Stomach (tissue), 9 donors: ENCODE results near the gene DNAJC15. TPM values are rescaled to one million over a fixed set of nuclear protein-coding genes. Genes with fewer than 3 reads are reported as not detected.
"Not testable (repeated sequence)": the region's sequence is repeated elsewhere in the genome, so short reads cannot be mapped to it uniquely, and the experiment has no call there.

ENCODE experiments used
- DNase-seq, 2 donors: peaks; one replicate each; pipeline versions ENCODE4 v3.0.0 to v3.0.0-alpha.2; 2013 to 2019
- H3K27ac ChIP-seq, 5 donors: fragments of 200-600 bp in 4 of 5; sonication (generic) in 4 of 5; one replicate each; pipeline ENCODE4 v1.5.1; 2013 to 2019; ENCODE audit warnings: mild to moderate bottlenecking in 1 of 5, moderate library complexity in 1 of 5
- H3K27me3 ChIP-seq, 3 donors: fragments of 200-600 bp; sonication (generic); one replicate each; pipeline ENCODE4 v1.5.1; 2017 to 2019; ENCODE audit warnings: mixed run types in 1 of 3
- H3K36me3 ChIP-seq, 4 donors: fragments of 200-600 bp; sonication (generic); 1 replicate in 3 of 4; 2 replicates in 1 of 4; pipeline ENCODE4 v1.5.1; 2016 to 2019
- H3K4me1 ChIP-seq, 4 donors: fragments of 200-600 bp; sonication (generic); one replicate each; pipeline ENCODE4 v1.5.1; 2016 to 2019
- H3K4me3 ChIP-seq, 4 donors: fragments of 200-600 bp; sonication (generic) in 3 of 4; one replicate each; pipeline ENCODE4 v1.5.1; 2016 to 2019; ENCODE audit warnings: mild to moderate bottlenecking in 1 of 4
- H3K9me3 ChIP-seq, 4 donors: fragments of 200-600 bp; sonication (generic); one replicate each; pipeline ENCODE4 v1.5.1; 2016 to 2019
- CTCF ChIP-seq, 7 experiments: fragments of 450-650 bp in 4 of 7; fragments of 200-600 bp in 3 of 7; sonication (generic) in 3 of 7; IDR thresholded peaks; one replicate each; pipeline ENCODE4 v1.5.1; 2016 to 2019; ENCODE audit warnings: antibody characterized with exemption in 7 of 7, control low read depth in 2 of 7, mild to moderate bottlenecking in 1 of 7
- EP300 ChIP-seq: sonication (generic); formaldehyde crosslinking; IDR thresholded peaks from one replicate; pipeline ENCODE4 v1.6.1; 2017; ENCODE audit warnings: antibody characterized with exemption
- POLR2A ChIP-seq, 4 donors: fragments of 450-650 bp; IDR thresholded peaks; one replicate each; pipeline ENCODE4 v1.6.1; 2016; ENCODE audit warnings: antibody characterized with exemption in 4 of 4, control low read depth in 2 of 4, mild to moderate bottlenecking in 1 of 4, moderate library complexity in 1 of 4
- POLR2AphosphoS5 ChIP-seq, 3 donors: sonication (generic); formaldehyde crosslinking; IDR thresholded peaks; one replicate each; pipeline ENCODE4 v1.6.1; 2016; ENCODE audit warnings: antibody characterized with exemption in 3 of 3
- whole genome bisulfite sequencing, 5 donors: extraction: QIAGEN DNeasy Blood & Tissue Kit in 3 of 5; methylation state at CpG; one replicate each; pipeline versions ENCODE4 v1.1.5 to v1.1.7; 2013 to 2018; 5-methylcytosine and 5-hydroxymethylcytosine counted together
- intact Hi-C: fragments of 100-400 bp; cut with DNase I; formaldehyde crosslinking; loops from one replicate; pipeline ENCODE4 v1.15.1; 2023; ENCODE audit warnings: low total_unique reads
- polyA plus RNA-seq, 3 donors: library from polyadenylated mRNA; stranded (reverse); fragments of 200-250 nt; gene quantifications; one replicate each; pipeline ENCODE4 v1.2.3, GENCODE V29; 2013
- total RNA-seq, 5 donors: library from RNA; depleted of rRNA; stranded (reverse); fragments of >200 nt; gene quantifications; one replicate each; pipeline versions ENCODE4 v1.1.0 to v1.2.3, GENCODE V29; 2014 to 2016
- donor health status: healthy with polysubstance abuse.
- donor health status: Bipolar disorder and iron deficiency.
- donor health status: healthy.

DNAJC15 gene
- total and polyA plus RNA-seq, 8 donors = 4.5 to 19.3 (median 10.7) TPM

- 38 to 65% (median 46%) methylated on average over 3 of the region's 3 CpGs for WGBS, 5 donors
Measured at GRCh38 chr13:43074824-43075510, 51.6 kb downstream of the DNAJC15 start.

DNA sequence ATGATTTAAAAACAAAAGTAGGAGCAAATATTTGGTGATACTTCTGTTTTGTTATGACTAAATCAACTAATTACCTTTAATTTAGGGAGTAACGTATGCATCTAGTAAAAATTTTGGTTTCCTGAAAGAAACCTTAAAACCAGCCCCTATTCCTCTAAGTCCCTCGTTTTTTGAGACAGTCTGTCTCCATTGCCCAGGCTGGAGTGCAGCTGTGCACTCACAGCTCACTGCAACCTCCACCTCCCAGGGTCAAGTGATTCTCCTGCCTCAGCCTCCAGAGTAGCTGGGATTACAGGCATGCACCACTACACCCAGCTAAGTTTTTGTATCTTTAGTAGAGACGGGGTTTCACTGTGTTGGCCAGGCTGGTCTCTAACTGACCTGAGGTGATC, 52.1 kb downstream of the DNAJC15 start:
- peaks cover 0 to 39% (median 15%) of the 10 kb centered on the region in 4 donors for H3K4me1 ChIP-seq
- H3K9me3 ChIP-seq, H3K4me3 ChIP-seq, H3K27ac ChIP-seq, H3K27me3 ChIP-seq, intact Hi-C loops, H3K36me3 ChIP-seq, DNase-seq: not testable (repeated sequence)
- 69 to 82% (median 77%) methylated on average over 3 of the region's 3 CpGs for WGBS, 5 donors

More at GRCh38 chr13:43074824-43075510, 51.6 kb downstream of the DNAJC15 start:
- no peak for TF ChIP-seq CTCF (IDR thresholded peaks at IDR 0.05)
- TF ChIP-seq POLR2A (IDR thresholded peaks at IDR 0.05) = no peak
- H3K9me3 ChIP-seq = no peaks in the 10 kb centered on the region
- H3K4me3 ChIP-seq = no peak overlapping the region
- no peaks in the 10 kb centered on the region for H3K27me3 ChIP-seq
- intact Hi-C loops = no loop called here
- no peak for DNase-seq
- peaks cover 0 to 39% (median 15%) of the 10 kb centered on the region in 4 donors for H3K4me1 ChIP-seq
- peaks cover 0 to 5% (median under 1%) of the 10 kb centered on the region in 4 donors for H3K36me3 ChIP-seq
- no peak overlapping the region for H3K27ac ChIP-seq

- Histone ChIP-seq H3K27ac (no peak overlapping the region), H3K4me3 (no peak overlapping the region), H3K27me3 (no peaks in the 10 kb centered on the region), H3K36me3 (peaks cover 0 to 18% (median 11%) of the 10 kb centered on the region in 4 donors), H3K4me1 (peaks cover 0 to 30% (median 15%) of the 10 kb centered on the region in 4 donors), H3K9me3 (no peaks in the 10 kb centered on the region)
- peak in 1 of 2 donors; percentile 12 for DNase-seq
- TF ChIP-seq POLR2A (IDR thresholded peaks at IDR 0.05) (no peak), EP300 (no peak), POLR2AphosphoS5 (IDR thresholded peaks at IDR 0.05) (no peak), CTCF (IDR thresholded peaks at IDR 0.05) (no peak)
- intact Hi-C loops = no loop called here
- WGBS, 5 donors = 69 to 87% (median 78%) methylated on average over 1 of the region's 1 CpG
Measured at GRCh38 chr13:43077046-43077445, 53.7 kb downstream of the DNAJC15 start.

- H3K27ac ChIP-seq = no peak overlapping the region
- intact Hi-C loops = no loop called here
- H3K4me1 ChIP-seq = peaks cover 0 to 27% (median 15%) of the 10 kb centered on the region in 4 donors
Measured at GRCh38 chr13:43077461-43077860, 54.1 kb downstream of the DNAJC15 start.

More at GRCh38 chr13:43077461-43077860, 54.1 kb downstream of the DNAJC15 start:
- Histone ChIP-seq H3K4me3 (no peak overlapping the region), H3K9me3 (no peaks in the 10 kb centered on the region), H3K36me3 (peaks cover 0 to 18% (median 11%) of the 10 kb centered on the region in 4 donors), H3K27me3 (no peaks in the 10 kb centered on the region)
- 86 to 96% (median 93%) methylated on average over 1 of the region's 1 CpG for WGBS, 5 donors
- TF ChIP-seq POLR2A (IDR thresholded peaks at IDR 0.05) (no peak), EP300 (no peak), POLR2AphosphoS5 (IDR thresholded peaks at IDR 0.05) (no peak), CTCF (IDR thresholded peaks at IDR 0.05) (no peak)
- DNase-seq = peak in 1 of 2 donors; percentile 21
